Measurements from ENCODE around the gene SMYD3. TPM values are rescaled to one million over a fixed set of nuclear protein-coding genes. Genes with fewer than 3 reads are reported as not detected.

SMYD3 gene
- total RNA-seq, 1 experiment from 2014 or later: 17.4 TPM

- no peak for TF ChIP-seq REST (IDR thresholded peaks at IDR 0.05; ENCODE audit: insufficient read depth in 1 of 2, low read depth in 2 of 2, low read length in 1 of 2)
- TF ChIP-seq SIN3A (IDR thresholded peaks at IDR 0.05; ENCODE audit: borderline replicate concordance, insufficient read depth, low read depth, low read length): no peak
- TF ChIP-seq POLR2AphosphoS5 (IDR thresholded peaks at IDR 0.05; ENCODE audit: low read depth, low read length): no peak
- TF ChIP-seq CTCF (IDR thresholded peaks at IDR 0.05): no peak
- TF ChIP-seq TCF7L2 (IDR thresholded peaks at IDR 0.05; ENCODE audit: low read depth, low read length): no peak
- intact Hi-C loops (cut with micrococcal nuclease; ENCODE audit: unreplicated experiment) (no loop called here), in situ Hi-C loops (cut with HindIII; ENCODE audit: low pct_unique_long_range_greater_than_20kb, low sequenced_read_pairs) (no loop called here)
- DNase-seq (ENCODE audit: low read depth, low spot score) (no peak), ATAC-seq (no peak)
- POLR2A ChIA-PET: no interaction called here
- Histone ChIP-seq H3K27me3 (ENCODE audit: control insufficient read depth, insufficient read depth, low read length) (no peaks in the 10 kb centered on the region), H3K4me3 (ENCODE audit: low read depth in 2 of 2, low read length in 2 of 2) (no peak overlapping the region), H3K36me3 (ENCODE audit: control insufficient read depth, insufficient read depth, low read length) (no peaks in the 10 kb centered on the region), H3K9me3 (ENCODE audit: control insufficient read depth, insufficient read depth, low read depth, low read length) (no peaks in the 10 kb centered on the region), H3K27ac (ENCODE audit: low read length) (no peak overlapping the region), H3K4me1 (ENCODE audit: control insufficient read depth, insufficient read depth, low read length) (no peaks in the 10 kb centered on the region)
- CTCF ChIA-PET: no interaction called here
- no TSS peak for BruUV-seq (replicated peaks)
Observed at GRCh38 chr1:246193537-246193936, 313.5 kb downstream of the SMYD3 start.

GRCh38 chr1:246189126-246189525 is 318.0 kb downstream of the SMYD3 start:
- intact Hi-C loops (cut with micrococcal nuclease; ENCODE audit: unreplicated experiment) (no loop called here), in situ Hi-C loops (cut with HindIII; ENCODE audit: low pct_unique_long_range_greater_than_20kb, low sequenced_read_pairs) (no loop called here)
- Histone ChIP-seq H3K4me1 (ENCODE audit: control insufficient read depth, insufficient read depth, low read length) (no peaks in the 10 kb centered on the region), H3K27ac (ENCODE audit: low read length) (no peak overlapping the region), H3K27me3 (ENCODE audit: control insufficient read depth, insufficient read depth, low read length) (no peaks in the 10 kb centered on the region), H3K36me3 (ENCODE audit: control insufficient read depth, insufficient read depth, low read length) (no peaks in the 10 kb centered on the region), H3K4me3 (ENCODE audit: low read depth in 2 of 2, low read length in 2 of 2) (no peak overlapping the region), H3K9me3 (ENCODE audit: control insufficient read depth, insufficient read depth, low read depth, low read length) (no peaks in the 10 kb centered on the region)
- ChIA-PET POLR2A (no interaction called here), CTCF (no interaction called here)
- no peak for TF ChIP-seq REST (IDR thresholded peaks at IDR 0.05; ENCODE audit: insufficient read depth in 1 of 2, low read depth in 2 of 2, low read length in 1 of 2)
- no peak for TF ChIP-seq POLR2AphosphoS5 (IDR thresholded peaks at IDR 0.05; ENCODE audit: low read depth, low read length)
- TF ChIP-seq SIN3A (IDR thresholded peaks at IDR 0.05; ENCODE audit: borderline replicate concordance, insufficient read depth, low read depth, low read length): no peak
- TF ChIP-seq TCF7L2 (IDR thresholded peaks at IDR 0.05; ENCODE audit: low read depth, low read length): no peak
- TF ChIP-seq CTCF (IDR thresholded peaks at IDR 0.05): no peak
- BruUV-seq (replicated peaks): no TSS peak
- no peak for DNase-seq (ENCODE audit: low read depth, low spot score)
- ATAC-seq: no peak

Data from Panc1 (cell line).